Activated naive CD8-positive, alpha-beta T cell treated with anti-CD3 and anti-CD28 coated beads for 36 hours (primary cell): ENCODE data around the gene AKAP6. TPM values are rescaled to one million over a fixed set of nuclear protein-coding genes. Genes with fewer than 3 reads are reported as not detected.

Experiments
- DNase-seq: peaks from one replicate; pipeline ENCODE4 v3.0.0; 2021
- H3K27ac Mint-ChIP-seq: one replicate; pipeline ENCODE4 v1.8.0; 2022; ENCODE audit warnings: mild to moderate bottlenecking, moderate library complexity, mixed read lengths
- H3K27me3 Mint-ChIP-seq: one replicate; pipeline ENCODE4 v1.8.0; 2022; ENCODE audit warnings: mild to moderate bottlenecking, mixed read lengths
- H3K36me3 Mint-ChIP-seq: one replicate; pipeline ENCODE4 v1.8.0; 2021; ENCODE audit warnings: mild to moderate bottlenecking, mixed read lengths
- H3K4me1 Mint-ChIP-seq: one replicate; pipeline ENCODE4 v1.8.0; 2021; ENCODE audit warnings: mixed read lengths
- H3K4me3 Mint-ChIP-seq: one replicate; pipeline ENCODE4 v1.8.0; 2022; ENCODE audit warnings: mild to moderate bottlenecking, moderate library complexity, mixed read lengths
- H3K9me3 Mint-ChIP-seq: one replicate; pipeline ENCODE4 v1.8.0; 2022; ENCODE audit warnings: mixed read lengths
- total RNA-seq, 2 experiments: library from RNA; stranded (reverse); gene quantifications; one replicate each; pipeline ENCODE4 v1.2.3, GENCODE V29; 2021

The AKAP6 gene
- total RNA-seq, 2 experiments from 2014 or later: 1.3 to 2.1 TPM

DNA sequence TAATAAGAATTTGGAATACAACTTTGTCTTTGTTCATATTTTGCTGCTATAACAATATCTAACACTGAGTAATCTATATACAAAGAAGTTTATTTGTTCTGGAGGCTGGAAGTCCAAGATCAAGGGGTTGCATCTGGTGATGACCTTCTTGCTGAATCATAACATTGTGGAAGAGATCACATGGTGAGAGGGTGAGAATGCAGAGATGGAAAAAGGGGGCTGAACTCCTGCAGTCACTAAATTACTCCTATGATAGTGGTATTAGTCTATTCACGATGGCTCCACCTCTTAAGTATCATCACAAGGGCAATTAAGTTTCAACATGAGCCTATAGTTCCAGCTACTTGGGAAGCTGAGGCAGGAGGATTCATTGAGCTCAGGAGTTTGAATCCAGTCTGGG lies 4.5 kb upstream of the AKAP6 start:
- peaks cover 2% of the 10 kb centered on the region for H3K9me3 Mint-ChIP-seq
- H3K36me3 Mint-ChIP-seq: no peaks in the 10 kb centered on the region
- no peak overlapping the region for H3K27ac Mint-ChIP-seq
- no peak for DNase-seq
- no peaks in the 10 kb centered on the region for H3K27me3 Mint-ChIP-seq
- H3K4me1 Mint-ChIP-seq: peaks cover 7% of the 10 kb centered on the region
- H3K4me3 Mint-ChIP-seq: no peak overlapping the region

DNA sequence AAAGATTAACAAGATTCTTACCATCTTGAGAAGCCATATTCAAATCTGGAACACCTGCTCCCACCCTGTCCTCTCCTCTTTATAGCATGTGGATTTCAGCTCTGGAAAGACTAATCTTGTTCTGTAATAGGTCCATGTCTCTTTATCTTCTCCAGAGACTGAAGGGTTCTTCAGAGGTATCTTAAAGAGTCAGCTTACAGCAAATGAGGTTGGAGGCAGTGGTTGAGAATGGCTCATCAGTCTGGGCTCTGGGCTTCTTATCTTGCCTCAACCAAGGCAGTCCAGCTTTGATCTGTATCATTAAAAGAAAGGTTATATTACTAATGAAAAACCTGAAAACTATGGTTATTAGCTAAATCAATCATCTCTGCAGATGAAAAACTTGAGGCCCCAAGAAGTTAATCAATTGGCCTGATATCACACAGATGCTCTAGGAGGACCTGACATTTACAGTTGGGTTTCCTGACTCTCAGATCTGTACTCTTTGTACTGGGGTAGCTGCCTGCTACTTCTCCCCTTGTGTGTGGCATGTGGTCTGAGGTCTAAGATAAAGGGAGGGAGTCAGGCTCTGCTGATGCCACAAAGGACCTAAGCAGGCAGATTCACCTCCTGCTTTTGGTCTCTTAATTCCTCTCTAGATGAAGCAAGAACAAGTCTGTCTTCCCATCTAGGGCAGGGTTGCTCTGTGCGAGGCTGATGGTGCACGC lies 1.7 kb upstream of the AKAP6 start:
- Mint-ChIP-seq H3K36me3 (no peaks in the 10 kb centered on the region), H3K27ac (no peak overlapping the region), H3K4me3 (no peak overlapping the region), H3K9me3 (peaks cover 2% of the 10 kb centered on the region), H3K4me1 (peaks cover 7% of the 10 kb centered on the region), H3K27me3 (no peaks in the 10 kb centered on the region)
- no peak for DNase-seq

DNA sequence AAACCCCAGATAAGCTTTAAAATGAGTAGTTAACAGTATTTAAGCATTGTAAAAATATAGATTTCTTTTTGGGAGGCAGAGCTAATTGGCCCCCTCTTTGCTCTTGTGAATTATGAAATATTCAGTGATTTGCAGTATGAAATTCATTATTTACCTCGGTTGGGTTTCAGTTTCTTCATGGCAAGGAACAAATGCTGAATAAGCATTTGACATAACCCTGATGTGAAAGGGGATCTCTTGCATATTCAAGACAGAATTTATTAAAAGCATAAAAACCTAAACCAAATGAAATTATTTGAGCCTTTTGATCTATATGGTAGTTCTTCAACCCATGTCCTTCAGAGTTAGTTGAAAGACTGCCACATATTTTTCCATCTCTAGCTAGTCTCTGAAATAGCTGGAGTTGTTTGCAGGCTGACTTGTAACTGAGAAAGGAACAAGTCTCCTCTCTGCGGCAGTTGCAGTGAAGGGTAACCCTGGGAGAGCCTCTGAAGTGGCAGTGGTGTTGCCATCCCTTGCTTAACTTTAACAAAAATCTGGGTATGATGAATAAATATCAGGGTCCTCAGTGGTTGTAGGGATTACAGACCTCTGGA lies 690 bp downstream of the AKAP6 start:
- no peak for DNase-seq
- Mint-ChIP-seq H3K36me3 (no peaks in the 10 kb centered on the region), H3K4me3 (no peak overlapping the region), H3K4me1 (peaks cover 7% of the 10 kb centered on the region), H3K27me3 (no peaks in the 10 kb centered on the region), H3K9me3 (peaks cover 2% of the 10 kb centered on the region), H3K27ac (no peak overlapping the region)

DNA sequence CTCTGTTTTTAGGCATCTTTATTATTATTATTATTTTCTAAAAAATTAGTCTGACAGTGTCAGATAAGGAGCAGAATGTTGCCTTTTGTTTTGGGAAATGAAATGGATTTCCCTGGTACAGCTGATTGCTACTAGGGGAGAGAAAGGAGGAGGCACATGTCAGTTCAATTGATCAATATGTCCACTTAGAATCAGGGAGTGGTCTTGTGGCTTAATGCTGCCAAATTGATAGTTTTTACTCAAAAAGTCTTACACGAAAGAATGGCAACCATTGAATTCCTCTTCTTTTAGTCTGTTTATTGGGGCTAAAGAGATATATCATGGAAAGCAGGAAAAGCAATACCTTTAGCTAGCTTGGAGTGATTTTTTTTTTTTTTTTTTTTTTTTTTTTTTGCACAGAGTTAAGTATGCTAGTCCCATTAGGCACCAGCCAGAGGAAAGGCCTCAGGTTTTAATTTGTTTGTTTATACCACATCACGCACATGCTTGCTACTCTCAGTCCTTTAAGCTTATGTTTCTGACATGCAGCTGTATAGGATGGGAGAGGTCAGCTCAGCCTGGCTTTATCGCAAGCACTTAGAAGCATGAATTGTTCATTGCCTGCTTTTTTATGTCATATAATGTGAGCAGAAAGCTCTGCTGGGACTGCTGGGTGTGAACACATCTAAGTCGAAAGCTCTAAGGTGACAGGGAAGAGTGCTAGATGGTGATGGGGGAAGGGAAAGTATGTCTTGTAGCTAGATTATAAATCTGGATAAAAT lies 1.4 kb downstream of the AKAP6 start:
- Mint-ChIP-seq H3K27me3 (no peaks in the 10 kb centered on the region), H3K9me3 (peaks cover 2% of the 10 kb centered on the region), H3K27ac (no peak overlapping the region), H3K36me3 (no peaks in the 10 kb centered on the region), H3K4me1 (peaks cover 7% of the 10 kb centered on the region), H3K4me3 (no peak overlapping the region)
- no peak for DNase-seq

DNA sequence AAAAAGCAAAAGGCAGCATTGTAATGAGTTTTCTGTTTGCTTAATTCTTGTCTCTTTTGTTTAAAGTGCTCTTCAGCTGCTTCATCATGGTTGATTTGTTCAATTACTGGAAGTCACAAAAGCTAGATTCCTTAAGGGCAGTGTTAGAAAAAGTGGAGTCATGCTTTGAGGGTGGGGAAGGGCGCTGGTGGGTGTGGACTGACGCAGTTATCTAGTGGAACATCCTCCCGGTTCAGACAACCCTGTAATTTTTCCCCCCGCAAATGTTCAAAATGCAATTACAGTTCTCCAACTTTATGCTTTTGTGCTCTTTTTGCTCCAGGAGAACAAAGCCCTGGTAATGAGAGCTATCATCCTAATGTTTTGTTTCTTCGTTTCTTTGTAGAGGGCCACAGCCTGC lies 2.1 kb downstream of the AKAP6 start:
- Mint-ChIP-seq H3K27ac (no peak overlapping the region), H3K9me3 (peaks cover 2% of the 10 kb centered on the region), H3K4me3 (no peak overlapping the region), H3K4me1 (peaks cover 7% of the 10 kb centered on the region), H3K36me3 (no peaks in the 10 kb centered on the region), H3K27me3 (no peaks in the 10 kb centered on the region)
- DNase-seq: no peak

DNA sequence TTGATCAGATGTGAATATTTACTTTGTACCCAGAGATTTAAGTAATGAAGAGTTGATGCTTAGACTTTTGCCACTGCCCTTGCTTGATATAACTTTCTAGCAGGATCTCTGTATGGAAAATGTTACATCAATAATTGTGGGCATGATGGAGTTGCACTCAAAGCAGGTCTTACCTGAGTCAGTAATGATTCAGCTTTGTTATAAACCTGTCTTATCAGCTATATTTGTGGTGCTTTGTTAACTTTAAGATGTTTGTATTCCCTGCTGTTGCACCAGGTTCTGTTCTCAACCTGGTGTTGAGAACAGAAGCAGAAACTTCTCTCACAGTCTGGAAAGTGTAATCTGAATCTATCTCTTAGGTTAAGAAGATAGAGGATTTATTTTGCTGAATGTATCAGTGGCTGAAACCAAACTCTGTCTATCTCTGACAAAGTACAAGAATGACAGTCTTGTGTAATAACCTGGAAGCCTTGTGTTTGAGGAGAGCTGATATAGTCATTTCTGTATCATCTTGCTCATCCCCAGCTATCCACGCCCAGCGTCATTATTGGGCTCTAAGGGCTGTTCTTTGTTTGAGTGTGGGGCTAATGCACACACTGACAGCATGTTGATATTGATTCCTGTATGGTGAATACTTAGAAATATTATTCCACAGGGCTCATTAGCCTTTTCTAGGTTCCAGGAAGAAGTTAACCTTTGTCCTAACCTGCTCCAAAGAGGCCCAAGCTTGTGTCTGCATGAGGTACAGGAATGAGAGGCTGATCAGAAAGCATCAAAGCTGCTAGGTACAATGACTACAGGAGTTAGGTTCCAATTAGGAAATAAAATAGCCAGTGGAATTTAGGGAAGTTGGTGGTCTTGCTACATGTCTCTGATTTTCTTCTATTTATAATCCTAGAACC lies 3.6 kb downstream of the AKAP6 start:
- H3K27me3 Mint-ChIP-seq: no peaks in the 10 kb centered on the region
- no peak overlapping the region for H3K27ac Mint-ChIP-seq
- no peak for DNase-seq
- H3K4me1 Mint-ChIP-seq: peaks cover under 1% of the 10 kb centered on the region
- no peaks in the 10 kb centered on the region for H3K9me3 Mint-ChIP-seq
- H3K36me3 Mint-ChIP-seq: no peaks in the 10 kb centered on the region
- no peak overlapping the region for H3K4me3 Mint-ChIP-seq

DNA sequence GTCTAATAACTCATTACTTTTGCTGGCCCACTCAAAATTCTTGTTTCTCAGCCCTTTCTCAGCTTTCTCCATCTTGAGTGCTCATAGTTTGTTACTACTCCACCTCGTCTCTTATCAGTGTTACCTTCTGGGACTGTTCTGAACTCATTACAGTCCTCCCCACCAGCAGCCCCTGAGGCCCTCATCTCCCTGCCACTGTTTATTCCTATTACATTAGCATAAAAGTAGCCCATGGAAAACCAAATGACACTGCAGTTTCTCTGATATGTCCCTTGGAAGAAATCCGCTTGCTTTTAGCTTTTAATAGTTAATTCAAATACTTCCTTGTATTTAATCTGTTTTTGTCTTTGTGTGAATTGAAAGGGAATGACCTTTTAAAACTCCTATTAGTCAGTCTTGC lies 7.6 kb downstream of the AKAP6 start:
- H3K27me3 Mint-ChIP-seq: no peaks in the 10 kb centered on the region
- no peak for DNase-seq
- no peak overlapping the region for H3K27ac Mint-ChIP-seq
- H3K4me1 Mint-ChIP-seq: no peaks in the 10 kb centered on the region
- no peak overlapping the region for H3K4me3 Mint-ChIP-seq
- H3K36me3 Mint-ChIP-seq: no peaks in the 10 kb centered on the region
- no peaks in the 10 kb centered on the region for H3K9me3 Mint-ChIP-seq

DNA sequence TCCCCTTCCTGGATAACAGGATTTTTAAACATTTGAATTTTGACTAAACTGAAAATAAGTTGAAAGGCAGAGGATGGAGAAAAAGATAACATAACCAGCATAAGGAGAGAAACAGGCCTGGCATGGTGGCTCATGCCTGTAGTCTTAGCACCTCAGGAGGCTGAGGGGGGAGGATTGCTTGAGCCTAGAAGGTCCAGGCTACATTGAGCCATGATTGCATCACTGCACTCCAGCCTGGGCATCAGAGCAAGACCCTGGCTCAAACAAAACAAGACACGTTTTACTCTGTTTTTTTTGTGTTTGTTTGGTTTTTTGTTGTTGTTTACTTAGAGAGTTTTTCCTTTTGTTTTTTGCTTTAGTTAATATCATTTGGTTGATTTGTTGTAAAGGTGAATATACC lies 8.7 kb downstream of the AKAP6 start:
- no peaks in the 10 kb centered on the region for H3K4me1 Mint-ChIP-seq
- no peak for DNase-seq
- no peak overlapping the region for H3K4me3 Mint-ChIP-seq
- H3K36me3 Mint-ChIP-seq: no peaks in the 10 kb centered on the region
- no peaks in the 10 kb centered on the region for H3K27me3 Mint-ChIP-seq
- H3K9me3 Mint-ChIP-seq: no peaks in the 10 kb centered on the region
- H3K27ac Mint-ChIP-seq: no peak overlapping the region

DNA sequence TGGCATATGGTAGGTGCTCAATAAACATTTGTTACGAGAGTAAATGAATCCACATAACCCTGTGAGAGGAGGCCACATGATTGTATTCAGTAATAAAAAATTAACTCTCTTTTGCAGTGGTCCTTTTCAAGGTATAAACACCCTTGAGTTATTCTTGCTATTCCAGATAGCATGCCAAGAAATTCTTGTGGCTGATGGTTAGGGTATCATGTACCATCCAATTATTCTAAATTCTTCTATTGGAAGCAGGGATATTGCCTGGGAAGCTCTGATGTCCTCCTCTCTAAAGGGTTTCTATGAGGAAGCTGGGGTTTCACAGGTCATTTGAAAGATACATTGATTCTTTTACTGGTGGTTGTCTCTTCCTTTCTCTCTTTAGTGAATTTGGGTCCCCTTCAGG lies 10.1 kb downstream of the AKAP6 start:
- no peaks in the 10 kb centered on the region for H3K36me3 Mint-ChIP-seq
- no peaks in the 10 kb centered on the region for H3K4me1 Mint-ChIP-seq
- H3K4me3 Mint-ChIP-seq: no peak overlapping the region
- DNase-seq: no peak
- no peaks in the 10 kb centered on the region for H3K27me3 Mint-ChIP-seq
- no peak overlapping the region for H3K27ac Mint-ChIP-seq
- no peaks in the 10 kb centered on the region for H3K9me3 Mint-ChIP-seq

DNA sequence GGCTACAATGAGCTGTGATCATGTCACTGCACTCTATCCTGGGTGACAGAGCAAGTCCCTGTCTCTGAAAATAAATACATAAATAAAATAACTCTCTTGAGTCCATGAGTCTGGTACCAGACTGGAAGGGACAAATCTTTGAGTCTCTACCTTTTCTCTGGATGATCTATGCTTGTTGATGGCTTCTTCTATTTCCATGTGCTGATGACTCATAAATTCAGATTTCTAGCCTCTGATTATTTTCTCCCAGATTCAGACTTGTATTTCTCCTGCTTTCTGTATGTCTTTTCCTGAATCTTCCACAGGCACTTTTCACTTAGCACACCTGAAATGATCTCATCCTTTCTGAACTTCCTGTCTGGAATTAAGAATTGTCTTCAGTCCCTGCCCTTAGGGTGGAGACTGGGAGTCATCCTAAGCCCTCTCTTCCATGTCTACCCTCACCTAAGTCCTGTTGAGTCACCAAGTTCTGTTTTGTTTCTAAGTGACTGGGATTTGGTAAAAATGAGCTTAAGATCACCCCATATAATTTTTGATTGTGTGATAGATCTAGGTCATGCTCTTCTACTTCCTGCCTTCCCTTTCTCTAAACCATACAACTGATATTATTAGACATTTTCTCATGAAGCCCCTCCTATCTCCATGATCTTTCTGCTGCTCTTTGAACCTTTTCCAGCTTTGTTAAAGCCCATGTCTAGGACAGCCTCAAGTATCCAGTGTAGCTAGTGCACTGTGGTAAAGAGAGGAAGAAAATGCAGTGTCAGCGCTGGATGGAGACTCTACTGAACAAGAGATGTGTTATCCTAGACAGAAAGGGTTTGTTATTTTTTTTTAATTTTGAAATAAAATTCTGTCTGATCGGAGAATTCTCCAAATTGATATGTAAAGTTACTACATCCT lies 13.1 kb downstream of the AKAP6 start:
- H3K4me1 Mint-ChIP-seq: no peaks in the 10 kb centered on the region
- no peaks in the 10 kb centered on the region for H3K27me3 Mint-ChIP-seq
- H3K9me3 Mint-ChIP-seq: no peaks in the 10 kb centered on the region
- H3K36me3 Mint-ChIP-seq: no peaks in the 10 kb centered on the region
- no peak overlapping the region for H3K4me3 Mint-ChIP-seq
- no peak for DNase-seq
- no peak overlapping the region for H3K27ac Mint-ChIP-seq

DNA sequence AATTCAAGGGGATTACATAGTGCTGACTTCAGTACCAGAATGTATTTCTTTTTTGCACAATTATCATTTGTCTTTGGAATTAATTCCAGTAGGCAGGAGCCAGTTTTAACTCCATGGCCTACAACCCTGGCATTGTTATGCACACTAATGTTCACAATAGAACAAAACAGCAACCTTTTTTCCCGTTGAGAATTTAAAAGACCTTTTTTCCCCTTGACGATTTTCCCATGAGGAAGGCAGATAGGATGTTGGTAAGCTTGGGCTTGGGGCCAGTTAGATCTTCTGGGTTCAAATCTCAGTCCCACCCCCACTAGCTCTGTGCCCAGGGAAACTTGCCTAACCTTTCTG lies 13.7 kb downstream of the AKAP6 start:
- Mint-ChIP-seq H3K27ac (no peak overlapping the region), H3K27me3 (no peaks in the 10 kb centered on the region), H3K4me1 (no peaks in the 10 kb centered on the region), H3K9me3 (no peaks in the 10 kb centered on the region), H3K36me3 (no peaks in the 10 kb centered on the region), H3K4me3 (no peak overlapping the region)
- no peak for DNase-seq

DNA sequence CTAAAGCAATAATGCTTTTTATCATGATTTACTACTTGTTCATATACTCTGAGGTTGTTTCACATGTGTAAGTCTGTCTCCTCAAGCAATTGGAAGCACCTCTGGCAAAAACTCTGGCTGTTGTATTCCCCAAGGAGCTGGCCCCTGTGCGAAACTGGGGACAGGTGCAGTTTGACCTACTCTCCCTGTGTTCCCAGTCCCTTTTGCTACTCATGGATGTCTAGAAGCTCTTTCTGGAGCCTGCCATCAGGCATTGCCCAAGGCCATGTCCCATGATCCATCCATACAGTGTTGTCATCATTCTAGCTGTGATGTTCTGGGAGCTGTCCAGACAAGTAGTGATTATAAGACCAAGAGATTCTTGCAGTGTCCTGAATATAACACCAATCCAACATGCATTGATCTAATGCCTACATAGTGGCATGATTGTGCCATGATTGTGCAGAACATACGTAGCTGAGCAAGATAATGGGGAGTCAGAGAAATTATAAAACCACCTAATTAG lies 14.9 kb downstream of the AKAP6 start:
- Mint-ChIP-seq H3K4me3 (no peak overlapping the region), H3K36me3 (no peaks in the 10 kb centered on the region), H3K9me3 (no peaks in the 10 kb centered on the region), H3K27me3 (no peaks in the 10 kb centered on the region), H3K4me1 (no peaks in the 10 kb centered on the region), H3K27ac (no peak overlapping the region)
- DNase-seq: no peak

DNA sequence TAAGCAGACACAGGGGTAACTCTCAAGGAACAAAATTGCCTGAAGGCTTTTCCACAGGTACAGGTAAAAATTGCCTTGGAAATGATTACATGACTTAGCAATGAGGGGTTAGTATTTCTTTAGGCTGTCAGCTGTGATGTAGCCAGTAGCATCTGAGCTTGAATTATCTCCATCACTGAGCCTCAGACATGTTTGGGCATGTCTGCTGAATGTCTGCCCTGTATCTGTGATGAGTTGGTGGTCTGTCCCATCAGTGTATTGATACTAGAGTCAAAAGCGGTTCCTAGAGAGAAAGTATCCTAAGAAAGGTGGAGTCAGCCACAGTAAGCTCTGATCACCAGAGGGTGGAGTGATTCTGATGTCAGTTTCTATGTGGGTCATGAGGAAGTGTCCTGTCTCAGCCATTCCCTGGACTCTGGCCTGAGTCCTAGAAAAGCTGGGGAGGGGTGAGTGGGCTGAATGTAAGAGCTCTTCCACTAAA lies 16.3 kb downstream of the AKAP6 start:
- no peak for DNase-seq
- H3K36me3 Mint-ChIP-seq: no peaks in the 10 kb centered on the region
- no peak overlapping the region for H3K27ac Mint-ChIP-seq
- peaks cover 4% of the 10 kb centered on the region for H3K4me1 Mint-ChIP-seq
- no peak overlapping the region for H3K4me3 Mint-ChIP-seq
- no peaks in the 10 kb centered on the region for H3K9me3 Mint-ChIP-seq
- H3K27me3 Mint-ChIP-seq: no peaks in the 10 kb centered on the region

DNA sequence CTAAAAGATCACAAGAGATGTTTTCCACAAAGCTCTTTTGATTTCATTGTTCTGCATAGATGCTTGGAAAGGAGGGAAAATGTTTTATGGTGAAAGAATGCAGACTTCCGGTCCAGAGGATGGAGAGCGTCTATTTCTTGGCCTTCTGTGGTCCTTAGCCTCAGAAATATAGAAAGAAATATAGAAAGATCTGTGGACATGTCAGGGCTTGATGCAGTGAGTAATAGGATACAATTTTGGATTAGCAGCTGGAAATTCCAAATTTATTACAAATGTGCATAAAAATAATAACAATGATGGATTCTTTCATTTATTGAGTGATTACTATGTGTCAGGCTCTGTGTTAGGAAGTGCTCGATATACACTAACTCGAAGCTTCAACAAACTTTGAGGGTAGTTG lies 20.2 kb downstream of the AKAP6 start:
- no peaks in the 10 kb centered on the region for H3K9me3 Mint-ChIP-seq
- no peaks in the 10 kb centered on the region for H3K27me3 Mint-ChIP-seq
- peaks cover 4% of the 10 kb centered on the region for H3K4me1 Mint-ChIP-seq
- H3K36me3 Mint-ChIP-seq: no peaks in the 10 kb centered on the region
- DNase-seq: no peak
- no peak overlapping the region for H3K27ac Mint-ChIP-seq
- no peak overlapping the region for H3K4me3 Mint-ChIP-seq
